ENCODE results near the gene COX19. TPM values are rescaled to one million over a fixed set of nuclear protein-coding genes. Genes with fewer than 3 reads are reported as not detected.

Gene COX19
- total RNA-seq, 1 experiment from 2014 or later: 5.5 TPM

- in situ Hi-C loops (cut with HindIII; ENCODE audit: low sequenced_read_pairs): no loop called here
- no peak for DNase-seq (ENCODE audit: low spot score)
Observed at GRCh38 chr7:982511-983003, 7.2 kb upstream of the COX19 start.

- in situ Hi-C loops (cut with HindIII; ENCODE audit: low sequenced_read_pairs): no loop called here
- DNase-seq (ENCODE audit: low spot score): no peak
Observed at GRCh38 chr7:981793-982510, 6.6 kb upstream of the COX19 start.

GRCh38 chr7:979886-980571, 4.7 kb upstream of the COX19 start:
- DNase-seq (ENCODE audit: low spot score): no peak
- in situ Hi-C loops (cut with HindIII; ENCODE audit: low sequenced_read_pairs): no loop called here

- in situ Hi-C loops (cut with HindIII; ENCODE audit: low sequenced_read_pairs): no loop called here
- no peak for DNase-seq (ENCODE audit: low spot score)
Observed at GRCh38 chr7:979151-979550, 3.8 kb upstream of the COX19 start.

GRCh38 chr7:978416-979091, 3.2 kb upstream of the COX19 start:
- no peak for DNase-seq (ENCODE audit: low spot score)
- in situ Hi-C loops (cut with HindIII; ENCODE audit: low sequenced_read_pairs): no loop called here

GRCh38 chr7:978049-978346, 2.6 kb upstream of the COX19 start:
- no peak for DNase-seq (ENCODE audit: low spot score)
- in situ Hi-C loops (cut with HindIII; ENCODE audit: low sequenced_read_pairs): no loop called here

- in situ Hi-C loops (cut with HindIII; ENCODE audit: low sequenced_read_pairs): no loop called here
- DNase-seq (ENCODE audit: low spot score): no peak
Observed at GRCh38 chr7:977326-978048, 2.1 kb upstream of the COX19 start.

GRCh38 chr7:976901-977325, 1.6 kb upstream of the COX19 start:
- no peak for DNase-seq (ENCODE audit: low spot score)
- in situ Hi-C loops (cut with HindIII; ENCODE audit: low sequenced_read_pairs): no loop called here

- no peak for DNase-seq (ENCODE audit: low spot score)
- in situ Hi-C loops (cut with HindIII; ENCODE audit: low sequenced_read_pairs): no loop called here
Observed at GRCh38 chr7:975702-976473, 539 bp upstream of the COX19 start.

GRCh38 chr7:974172-974571, 1.2 kb downstream of the COX19 start:
- no peak for DNase-seq (ENCODE audit: low spot score)
- in situ Hi-C loops (cut with HindIII; ENCODE audit: low sequenced_read_pairs): no loop called here

- in situ Hi-C loops (cut with HindIII; ENCODE audit: low sequenced_read_pairs): no loop called here
- DNase-seq (ENCODE audit: low spot score): no peak
Observed at GRCh38 chr7:973312-973711, 2.0 kb downstream of the COX19 start.

- in situ Hi-C loops (cut with HindIII; ENCODE audit: low sequenced_read_pairs): no loop called here
- DNase-seq (ENCODE audit: low spot score): no peak
Observed at GRCh38 chr7:972676-973309, 2.6 kb downstream of the COX19 start.

- in situ Hi-C loops (cut with HindIII; ENCODE audit: low sequenced_read_pairs): no loop called here
- no peak for DNase-seq (ENCODE audit: low spot score)
Observed at GRCh38 chr7:972110-972509, 3.2 kb downstream of the COX19 start.

- no peak for DNase-seq (ENCODE audit: low spot score)
- in situ Hi-C loops (cut with HindIII; ENCODE audit: low sequenced_read_pairs): no loop called here
Observed at GRCh38 chr7:970744-971143, 4.6 kb downstream of the COX19 start.

GRCh38 chr7:969403-969802, 5.9 kb downstream of the COX19 start:
- in situ Hi-C loops (cut with HindIII; ENCODE audit: low sequenced_read_pairs): loop anchor here (10.0 kb wide), 1 partner anchor 205 kb away; no protein-coding TSS in a partner anchor
- no peak for DNase-seq (ENCODE audit: low spot score)

- no peak for DNase-seq (ENCODE audit: low spot score)
- in situ Hi-C loops (cut with HindIII; ENCODE audit: low sequenced_read_pairs): loop anchor here (10.0 kb wide), 1 partner anchor 206 kb away; no protein-coding TSS in a partner anchor
Observed at GRCh38 chr7:968205-969105, 6.9 kb downstream of the COX19 start.

GRCh38 chr7:967361-968082, 7.8 kb downstream of the COX19 start:
- in situ Hi-C loops (cut with HindIII; ENCODE audit: low sequenced_read_pairs): loop anchor here (10.0 kb wide), 1 partner anchor 207 kb away; no protein-coding TSS in a partner anchor
- no peak for DNase-seq (ENCODE audit: low spot score)
